ENCODE measurements around the gene WNK3.

WNK3 gene

DNA sequence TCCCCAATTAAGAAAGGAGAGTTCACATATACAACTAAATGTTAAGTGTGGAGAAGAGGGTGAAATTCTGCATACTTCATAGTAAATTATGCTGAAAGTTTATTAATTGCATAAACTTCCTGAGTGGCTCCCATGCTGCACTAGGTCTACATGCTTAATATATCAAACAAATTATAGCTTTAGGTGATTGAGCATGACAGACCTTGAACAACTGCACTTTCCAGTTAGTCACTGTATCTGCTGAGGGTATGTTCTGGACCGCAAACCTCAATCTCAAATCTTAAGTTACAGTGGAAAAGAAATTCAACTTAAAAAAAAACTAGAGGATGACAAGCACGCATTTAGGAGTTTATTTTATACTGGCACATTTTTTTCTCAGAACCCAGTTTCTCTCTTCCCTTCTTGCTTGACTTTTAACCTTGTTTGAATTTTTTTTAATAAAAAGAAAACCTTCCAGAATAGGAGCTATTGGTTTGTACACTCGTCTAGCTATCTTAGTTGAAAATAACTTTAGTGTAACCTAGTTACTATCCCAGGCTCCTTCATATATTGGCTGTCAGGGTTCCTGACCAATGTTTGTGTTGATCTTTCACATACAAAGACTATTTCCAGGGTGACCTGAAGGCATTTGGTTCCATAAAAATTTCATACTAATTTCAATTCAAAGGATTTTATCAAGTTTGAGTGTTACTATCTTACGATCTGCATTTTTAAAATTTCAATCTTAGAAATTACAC is 164.6 kb downstream of the WNK3 start:
- H3K4me1 ChIP-seq (ENCODE audit: control insufficient read depth in 2 of 2, insufficient read depth in 2 of 2, low read length in 2 of 2) = no peaks in the 10 kb centered on the region
- H3K9me3 ChIP-seq (ENCODE audit: control insufficient read depth in 2 of 2, low read length in 2 of 2) = no peaks in the 10 kb centered on the region
- no peaks in the 10 kb centered on the region for H3K36me3 ChIP-seq (ENCODE audit: control insufficient read depth in 2 of 2, insufficient read depth in 2 of 2, low read length in 2 of 2)
- no peaks in the 10 kb centered on the region for H3K27me3 ChIP-seq (ENCODE audit: control insufficient read depth in 2 of 2, insufficient read depth in 2 of 2, low read length in 2 of 2)
- H3K4me3 ChIP-seq (ENCODE audit: low read length in 2 of 2) = no peak overlapping the region
- no peak overlapping the region for H3K27ac ChIP-seq (ENCODE audit: low read depth in 2 of 2, low read length in 2 of 2)
- no peak overlapping the region for H3K9ac ChIP-seq (ENCODE audit: low read depth in 1 of 2, low read length in 2 of 2)

DNA sequence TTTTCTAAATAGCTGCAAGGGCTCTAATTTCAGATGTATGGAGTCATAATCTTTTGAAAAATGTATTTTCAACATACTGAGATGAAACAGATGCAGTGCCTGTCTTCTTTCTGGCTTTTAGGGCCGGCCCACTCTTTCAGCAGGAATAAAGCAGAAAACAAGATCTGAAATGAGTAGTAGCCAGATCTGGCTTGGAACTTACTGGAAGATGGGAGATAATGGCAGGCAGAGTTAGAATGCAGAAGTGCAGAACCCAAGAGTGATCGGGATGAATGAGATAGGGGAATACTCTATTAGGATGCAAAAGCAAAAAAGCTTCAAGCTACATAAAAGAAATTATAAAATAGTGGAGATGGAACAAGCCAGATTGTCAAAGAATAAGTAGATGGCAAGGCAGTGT is 173.4 kb downstream of the WNK3 start:
- Histone ChIP-seq H3K4me1 (ENCODE audit: control insufficient read depth in 2 of 2, insufficient read depth in 2 of 2, low read length in 2 of 2) (no peaks in the 10 kb centered on the region), H3K27ac (ENCODE audit: low read depth in 2 of 2, low read length in 2 of 2) (no peak overlapping the region), H3K9me3 (ENCODE audit: control insufficient read depth in 2 of 2, low read length in 2 of 2) (no peaks in the 10 kb centered on the region), H3K36me3 (ENCODE audit: control insufficient read depth in 2 of 2, insufficient read depth in 2 of 2, low read length in 2 of 2) (no peaks in the 10 kb centered on the region), H3K4me3 (ENCODE audit: low read length in 2 of 2) (no peak overlapping the region), H3K9ac (ENCODE audit: low read depth in 1 of 2, low read length in 2 of 2) (no peak overlapping the region), H3K27me3 (ENCODE audit: control insufficient read depth in 2 of 2, insufficient read depth in 2 of 2, low read length in 2 of 2) (no peaks in the 10 kb centered on the region)

DNA sequence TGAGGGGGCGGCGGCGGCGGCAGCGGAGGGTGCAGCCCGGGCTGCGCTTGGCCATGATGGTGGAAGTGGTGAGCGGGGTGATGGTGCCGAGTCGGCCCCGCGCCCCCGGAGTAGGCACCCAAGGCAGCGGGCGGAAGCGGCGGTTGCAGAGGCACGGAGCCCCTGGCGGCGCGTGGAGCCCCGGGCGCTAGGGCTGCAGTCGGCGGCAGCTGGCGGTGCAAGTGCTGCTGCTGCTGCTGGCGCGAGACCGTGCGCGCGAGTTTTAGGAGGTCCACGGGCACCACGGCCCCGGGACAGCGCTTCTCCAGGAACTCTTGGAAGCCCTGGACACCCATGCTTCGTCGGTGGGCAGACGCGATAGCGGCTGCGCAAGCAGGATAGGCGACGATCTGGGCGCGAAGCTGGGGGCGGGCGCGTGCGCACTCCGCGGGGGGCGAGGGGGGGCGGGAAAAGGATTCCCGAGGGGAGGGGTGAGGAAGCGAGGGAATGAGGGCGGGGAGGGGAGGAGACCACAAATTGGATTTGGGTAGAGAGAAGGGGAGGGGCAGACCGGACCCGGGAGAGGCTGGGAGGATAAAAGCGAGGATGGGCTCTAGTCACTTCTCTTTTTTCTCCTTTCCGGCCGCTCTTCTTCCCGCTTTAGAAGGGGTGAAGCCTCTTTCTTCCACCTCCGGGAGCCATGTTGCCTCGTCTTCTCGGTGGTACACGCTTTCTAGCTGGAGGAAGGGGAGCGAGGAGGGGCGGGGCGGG is 174.8 kb downstream of the WNK3 start, which contains the start of gene FAM120C:
Gene FAM120C (minus strand): TSS at position 391 of the 750 bp plus-strand sequence. CDS start 56 bp downstream, at position 335.
- peak within 1 kb of the TSS; percentile 60 to 62 for H3K9ac ChIP-seq (ENCODE audit: low read depth in 1 of 2, low read length in 2 of 2)
- no peaks in the 10 kb centered on the region for H3K9me3 ChIP-seq (ENCODE audit: control insufficient read depth in 2 of 2, low read length in 2 of 2)
- no peaks in the 10 kb centered on the region for H3K27me3 ChIP-seq (ENCODE audit: control insufficient read depth in 2 of 2, insufficient read depth in 2 of 2, low read length in 2 of 2)
- peak within 1 kb of the TSS; percentile 65 to 74 for H3K4me3 ChIP-seq (ENCODE audit: low read length in 2 of 2)
- peaks cover 0 to 3% of the 10 kb centered on the region in 2 donors for H3K4me1 ChIP-seq (ENCODE audit: control insufficient read depth in 2 of 2, insufficient read depth in 2 of 2, low read length in 2 of 2)
- H3K27ac ChIP-seq (ENCODE audit: low read depth in 2 of 2, low read length in 2 of 2) = peak within 1 kb of the TSS; percentile 64 to 84
- H3K36me3 ChIP-seq (ENCODE audit: control insufficient read depth in 2 of 2, insufficient read depth in 2 of 2, low read length in 2 of 2) = no peaks in the 10 kb centered on the region

DNA sequence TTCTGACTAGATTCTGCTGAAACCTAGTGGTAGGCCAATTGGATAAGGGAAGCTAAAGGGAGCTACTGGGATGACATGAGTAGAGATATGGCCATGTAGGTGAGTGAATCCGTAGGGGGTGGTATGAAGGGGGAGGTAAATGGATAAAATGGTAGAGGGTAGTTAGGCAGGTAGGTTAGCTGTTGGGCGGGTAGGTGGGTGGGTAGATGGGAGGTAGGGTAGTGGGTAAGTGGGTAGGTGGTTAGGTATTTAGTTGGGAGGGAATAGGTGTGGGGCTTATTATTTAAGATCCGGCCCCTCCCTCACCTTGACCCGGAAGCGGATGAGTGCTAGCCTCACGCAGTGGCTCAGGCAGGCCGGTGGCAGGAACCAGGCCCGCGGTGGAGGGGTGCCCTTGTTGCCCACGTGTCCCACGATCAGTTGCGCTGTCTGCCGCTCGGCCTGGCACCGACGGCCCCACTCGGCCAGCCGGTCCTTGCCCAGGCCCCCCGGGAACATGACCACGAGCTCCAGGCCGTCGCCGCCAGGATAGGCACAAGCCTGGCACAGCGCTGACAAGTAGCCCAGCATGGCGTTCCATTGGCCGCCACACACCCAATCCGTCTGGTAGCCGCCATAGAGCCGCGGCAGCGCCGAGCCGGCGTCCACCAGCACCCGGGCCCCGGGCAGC is 175.5 kb downstream of the WNK3 start:
- peak overlapping the region; percentile 64 to 84 for H3K27ac ChIP-seq (ENCODE audit: low read depth in 2 of 2, low read length in 2 of 2)
- H3K4me3 ChIP-seq (ENCODE audit: low read length in 2 of 2) = peak overlapping the region; percentile 65 to 74
- H3K9me3 ChIP-seq (ENCODE audit: control insufficient read depth in 2 of 2, low read length in 2 of 2) = no peaks in the 10 kb centered on the region
- H3K4me1 ChIP-seq (ENCODE audit: control insufficient read depth in 2 of 2, insufficient read depth in 2 of 2, low read length in 2 of 2) = peaks cover 0 to 3% of the 10 kb centered on the region in 2 donors
- no peaks in the 10 kb centered on the region for H3K27me3 ChIP-seq (ENCODE audit: control insufficient read depth in 2 of 2, insufficient read depth in 2 of 2, low read length in 2 of 2)
- no peaks in the 10 kb centered on the region for H3K36me3 ChIP-seq (ENCODE audit: control insufficient read depth in 2 of 2, insufficient read depth in 2 of 2, low read length in 2 of 2)
- H3K9ac ChIP-seq (ENCODE audit: low read depth in 1 of 2, low read length in 2 of 2) = peak overlapping the region; percentile 32 to 62

DNA sequence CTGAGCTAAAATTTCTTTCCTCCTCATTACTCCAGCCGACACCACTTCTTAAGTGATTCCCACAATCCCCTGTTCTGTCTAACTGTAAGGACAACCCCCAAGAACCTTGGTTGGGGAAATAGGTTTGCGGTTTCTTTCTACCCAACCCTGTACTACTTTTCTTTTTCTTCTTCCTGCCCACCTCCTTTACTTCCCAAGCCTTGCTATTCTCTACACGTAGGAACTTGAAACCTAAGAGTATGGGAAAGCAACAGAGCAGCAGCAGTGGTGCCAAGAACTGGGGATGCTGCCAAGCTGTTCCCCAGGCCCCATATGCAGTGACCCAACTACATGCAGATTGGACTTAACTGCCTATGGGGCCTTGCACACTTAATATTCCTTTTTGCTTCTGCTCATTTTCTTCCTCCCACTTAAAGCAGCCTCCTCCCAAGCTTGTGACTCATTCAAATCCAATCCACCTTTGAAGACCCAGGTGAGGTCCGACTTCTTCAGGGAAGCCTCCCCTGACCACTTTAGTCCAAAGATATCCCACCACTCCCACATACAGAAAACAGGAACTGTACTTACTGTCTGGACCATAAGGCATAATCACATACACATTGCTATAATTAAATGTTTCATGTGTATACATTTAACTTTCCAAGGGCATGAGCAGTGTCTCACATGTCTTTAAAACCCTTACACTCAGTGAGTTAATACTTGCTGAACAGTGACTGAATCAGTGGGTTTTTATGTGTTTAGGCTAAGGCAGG is 176.5 kb downstream of the WNK3 start:
- peak overlapping the region in 1 of 2 donors; percentile 65 for H3K4me3 ChIP-seq (ENCODE audit: low read length in 2 of 2)
- no peaks in the 10 kb centered on the region for H3K9me3 ChIP-seq (ENCODE audit: control insufficient read depth in 2 of 2, low read length in 2 of 2)
- no peaks in the 10 kb centered on the region for H3K36me3 ChIP-seq (ENCODE audit: control insufficient read depth in 2 of 2, insufficient read depth in 2 of 2, low read length in 2 of 2)
- no peak overlapping the region for H3K9ac ChIP-seq (ENCODE audit: low read depth in 1 of 2, low read length in 2 of 2)
- peaks cover 0 to 3% of the 10 kb centered on the region in 2 donors for H3K4me1 ChIP-seq (ENCODE audit: control insufficient read depth in 2 of 2, insufficient read depth in 2 of 2, low read length in 2 of 2)
- no peak overlapping the region for H3K27ac ChIP-seq (ENCODE audit: low read depth in 2 of 2, low read length in 2 of 2)
- H3K27me3 ChIP-seq (ENCODE audit: control insufficient read depth in 2 of 2, insufficient read depth in 2 of 2, low read length in 2 of 2) = no peaks in the 10 kb centered on the region

DNA sequence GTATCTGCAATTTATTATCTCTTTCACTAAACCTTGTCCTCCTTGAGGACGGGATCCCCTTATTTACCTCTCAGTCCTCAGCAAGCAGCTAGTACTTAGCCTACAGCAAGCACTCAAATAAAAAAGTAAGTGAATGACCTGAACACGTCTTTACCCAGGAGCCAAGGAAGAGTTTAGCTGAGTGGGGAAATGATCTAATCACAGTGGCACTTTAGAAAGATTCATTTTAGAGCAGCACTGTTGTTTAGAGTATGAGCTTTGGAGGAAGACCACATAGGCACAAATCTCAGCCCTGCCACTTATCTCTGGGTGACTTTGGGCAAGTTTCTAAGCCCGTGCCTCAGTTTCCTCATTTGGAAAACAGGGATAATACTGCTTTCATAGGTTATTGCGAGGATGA is 177.4 kb downstream of the WNK3 start:
- Histone ChIP-seq H3K27ac (ENCODE audit: low read depth in 2 of 2, low read length in 2 of 2) (no peak overlapping the region), H3K36me3 (ENCODE audit: control insufficient read depth in 2 of 2, insufficient read depth in 2 of 2, low read length in 2 of 2) (no peaks in the 10 kb centered on the region), H3K9ac (ENCODE audit: low read depth in 1 of 2, low read length in 2 of 2) (no peak overlapping the region), H3K4me1 (ENCODE audit: control insufficient read depth in 2 of 2, insufficient read depth in 2 of 2, low read length in 2 of 2) (peaks cover 0 to 3% of the 10 kb centered on the region in 2 donors), H3K9me3 (ENCODE audit: control insufficient read depth in 2 of 2, low read length in 2 of 2) (no peaks in the 10 kb centered on the region), H3K4me3 (ENCODE audit: low read length in 2 of 2) (no peak overlapping the region), H3K27me3 (ENCODE audit: control insufficient read depth in 2 of 2, insufficient read depth in 2 of 2, low read length in 2 of 2) (no peaks in the 10 kb centered on the region)

DNA sequence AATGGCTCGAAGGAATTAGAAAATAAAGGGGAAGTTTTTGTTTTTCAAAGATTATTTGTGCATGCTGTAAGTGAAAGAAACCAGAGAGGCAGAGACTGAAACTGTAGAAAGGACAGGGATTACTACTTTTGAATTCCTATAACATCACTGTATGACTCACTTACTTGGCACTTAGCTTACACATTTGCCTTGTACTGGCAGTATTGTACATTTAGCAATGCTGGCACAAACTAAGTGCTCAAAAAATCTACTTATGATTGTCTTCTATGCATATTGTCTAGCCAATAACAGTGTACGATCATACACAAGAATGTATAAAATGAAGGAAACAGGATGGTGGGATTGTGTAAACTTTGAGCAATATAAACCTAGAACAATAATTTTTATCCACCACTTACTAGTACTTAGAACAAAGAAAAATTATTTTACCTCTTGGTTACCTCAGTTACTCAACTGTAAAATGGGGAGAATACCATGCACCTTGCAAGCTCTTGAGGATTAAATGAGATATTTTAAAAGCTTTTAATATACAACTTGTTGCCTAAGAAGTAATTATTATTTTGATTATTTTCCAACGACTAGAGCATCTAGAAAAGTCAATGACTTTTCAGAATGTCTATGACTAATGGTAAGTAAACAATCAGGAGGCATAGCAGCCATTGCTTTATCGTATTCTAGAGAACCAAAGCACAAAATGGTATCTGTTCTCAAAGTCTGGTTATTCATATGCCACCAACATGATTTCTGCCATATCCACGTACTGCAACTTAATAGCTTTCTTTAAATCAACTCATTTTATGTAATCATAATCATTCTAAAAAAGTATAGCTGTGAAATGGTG is 179.5 kb downstream of the WNK3 start:
- Histone ChIP-seq H3K27ac (ENCODE audit: low read depth in 2 of 2, low read length in 2 of 2) (no peak overlapping the region), H3K4me1 (ENCODE audit: control insufficient read depth in 2 of 2, insufficient read depth in 2 of 2, low read length in 2 of 2) (peaks cover 0 to 3% of the 10 kb centered on the region in 2 donors), H3K36me3 (ENCODE audit: control insufficient read depth in 2 of 2, insufficient read depth in 2 of 2, low read length in 2 of 2) (no peaks in the 10 kb centered on the region), H3K4me3 (ENCODE audit: low read length in 2 of 2) (no peak overlapping the region), H3K27me3 (ENCODE audit: control insufficient read depth in 2 of 2, insufficient read depth in 2 of 2, low read length in 2 of 2) (no peaks in the 10 kb centered on the region), H3K9me3 (ENCODE audit: control insufficient read depth in 2 of 2, low read length in 2 of 2) (no peaks in the 10 kb centered on the region), H3K9ac (ENCODE audit: low read depth in 1 of 2, low read length in 2 of 2) (no peak overlapping the region)

DNA sequence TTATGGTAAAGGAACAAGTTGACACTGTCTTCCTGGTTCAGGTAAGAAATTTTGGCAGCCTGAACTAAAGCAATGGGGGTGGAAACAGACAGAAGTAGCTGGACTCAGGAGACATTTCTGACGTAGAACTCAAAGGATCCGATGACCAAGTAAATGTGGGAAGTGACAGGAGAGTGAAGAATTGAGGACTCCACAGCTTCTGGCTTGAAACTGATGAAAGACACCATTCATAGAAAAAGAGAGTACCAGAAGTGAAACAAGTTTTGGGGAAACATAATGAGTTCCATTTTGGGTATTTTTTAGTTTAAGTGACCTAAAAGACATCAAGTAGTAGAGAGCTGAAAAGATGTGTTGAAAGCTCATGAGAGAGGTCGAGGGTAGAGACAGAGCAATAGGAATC is 180.5 kb downstream of the WNK3 start:
- H3K27ac ChIP-seq (ENCODE audit: low read depth in 2 of 2, low read length in 2 of 2) = no peak overlapping the region
- H3K9me3 ChIP-seq (ENCODE audit: control insufficient read depth in 2 of 2, low read length in 2 of 2) = no peaks in the 10 kb centered on the region
- H3K36me3 ChIP-seq (ENCODE audit: control insufficient read depth in 2 of 2, insufficient read depth in 2 of 2, low read length in 2 of 2) = no peaks in the 10 kb centered on the region
- no peak overlapping the region for H3K4me3 ChIP-seq (ENCODE audit: low read length in 2 of 2)
- H3K4me1 ChIP-seq (ENCODE audit: control insufficient read depth in 2 of 2, insufficient read depth in 2 of 2, low read length in 2 of 2) = peaks cover 0 to 3% of the 10 kb centered on the region in 2 donors
- no peak overlapping the region for H3K9ac ChIP-seq (ENCODE audit: low read depth in 1 of 2, low read length in 2 of 2)
- H3K27me3 ChIP-seq (ENCODE audit: control insufficient read depth in 2 of 2, insufficient read depth in 2 of 2, low read length in 2 of 2) = no peaks in the 10 kb centered on the region

DNA sequence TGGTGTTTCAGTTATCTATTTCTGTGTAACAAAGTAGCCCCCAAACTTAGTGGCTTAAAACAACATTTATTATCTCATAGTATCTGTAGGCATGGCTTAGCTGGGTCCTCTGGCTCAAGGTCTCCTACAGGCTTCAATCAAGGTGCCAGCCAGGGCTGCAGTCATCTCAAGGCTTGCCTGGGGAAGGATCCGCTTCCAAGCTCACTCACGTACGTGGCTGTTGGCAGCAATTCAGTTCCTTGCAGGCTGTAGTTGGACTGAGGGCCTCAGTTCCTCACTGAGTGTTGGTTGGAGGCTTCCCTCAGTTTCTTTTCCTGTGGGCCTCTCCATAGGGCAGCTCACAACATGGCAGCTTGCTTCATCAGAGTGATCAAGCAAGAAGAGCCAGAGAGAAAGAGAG is 184.1 kb downstream of the WNK3 start:
- Histone ChIP-seq H3K9ac (ENCODE audit: low read depth in 1 of 2, low read length in 2 of 2) (no peak overlapping the region), H3K36me3 (ENCODE audit: control insufficient read depth in 2 of 2, insufficient read depth in 2 of 2, low read length in 2 of 2) (no peaks in the 10 kb centered on the region), H3K27me3 (ENCODE audit: control insufficient read depth in 2 of 2, insufficient read depth in 2 of 2, low read length in 2 of 2) (no peaks in the 10 kb centered on the region), H3K27ac (ENCODE audit: low read depth in 2 of 2, low read length in 2 of 2) (no peak overlapping the region), H3K4me3 (ENCODE audit: low read length in 2 of 2) (no peak overlapping the region), H3K9me3 (ENCODE audit: control insufficient read depth in 2 of 2, low read length in 2 of 2) (no peaks in the 10 kb centered on the region), H3K4me1 (ENCODE audit: control insufficient read depth in 2 of 2, insufficient read depth in 2 of 2, low read length in 2 of 2) (no peaks in the 10 kb centered on the region)
